NCI-H2029 treated with DMSO at 0.1 percent for 48 hours (cell line): ENCODE measurements around the gene MTMR12.

Source experiments
- DNase-seq: peaks from one replicate; lab custom pipeline; 2025; lab: John Stamatoyannopoulos, UW

MTMR12 gene

GRCh38 chr5:32197032-32197431, 115.7 kb downstream of the MTMR12 start:
- DNase-seq: no peak

- DNase-seq: no peak
These were observed 117.5 kb downstream of the MTMR12 start for GRCh38 chr5:32195265-32195664.

DNA sequence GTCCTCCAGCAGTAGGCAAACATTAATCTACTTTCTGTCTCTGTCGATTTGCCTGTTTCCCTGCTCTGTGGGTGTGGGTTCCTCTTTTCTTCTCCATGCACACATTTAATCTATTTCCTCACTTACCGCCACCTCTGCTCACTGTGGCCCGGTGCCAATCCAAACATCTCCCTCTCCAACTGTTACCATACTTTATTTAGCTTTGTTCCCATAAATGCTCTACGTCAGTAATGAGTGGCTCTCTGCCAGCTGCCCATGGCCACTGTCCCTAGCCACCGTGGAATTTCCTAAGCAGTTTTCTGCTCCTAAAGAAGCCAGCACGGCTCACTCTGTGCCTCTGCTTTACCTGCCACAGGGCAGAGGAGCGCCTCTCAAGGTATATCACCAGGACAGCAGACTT, 119.1 kb downstream of the MTMR12 start:
- DNase-seq: peak; percentile 97

- DNase-seq: no peak
These were observed 122.6 kb downstream of the MTMR12 start for GRCh38 chr5:32190095-32190494.

GRCh38 chr5:32187675-32188074, 125.1 kb downstream of the MTMR12 start:
- no peak for DNase-seq

DNA sequence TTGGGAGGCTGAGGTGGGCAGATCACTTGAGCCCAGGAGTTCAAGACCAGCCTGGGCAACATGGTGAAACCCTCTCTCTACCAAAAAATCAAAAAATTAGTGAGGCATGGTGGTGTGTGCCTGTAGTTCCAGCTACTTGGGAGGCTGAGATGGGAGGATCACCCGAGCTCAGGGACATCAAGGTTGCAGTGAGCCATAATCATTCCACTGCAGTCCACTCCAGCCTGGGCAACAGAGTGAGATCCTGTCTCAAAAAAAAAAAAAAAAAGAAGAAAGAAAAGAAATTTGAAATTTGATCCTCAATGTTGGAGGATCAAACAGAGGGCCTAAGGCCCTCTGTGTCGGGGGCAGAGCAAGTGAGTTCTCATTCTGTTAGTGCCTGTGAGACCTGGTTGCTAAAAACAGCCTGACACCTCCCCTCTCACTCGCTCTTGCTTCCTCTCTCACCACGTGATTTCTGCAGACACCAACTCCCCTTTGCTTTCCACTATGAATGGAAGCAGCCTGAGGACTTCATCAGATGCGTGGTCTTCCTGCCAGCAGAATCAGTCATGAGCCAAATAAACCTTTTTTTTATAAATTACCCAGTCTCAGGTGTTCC, 130.2 kb downstream of the MTMR12 start:
- no peak for DNase-seq
